ENCODE results near the gene FNDC3A.
A peak's percentile ranks its signal among the peaks of the same experiment; 100 is the strongest.
"Not testable (repeated sequence)": the region's sequence is repeated elsewhere in the genome, so short reads cannot be mapped to it uniquely, and the experiment has no call there.

FNDC3A gene

DNA sequence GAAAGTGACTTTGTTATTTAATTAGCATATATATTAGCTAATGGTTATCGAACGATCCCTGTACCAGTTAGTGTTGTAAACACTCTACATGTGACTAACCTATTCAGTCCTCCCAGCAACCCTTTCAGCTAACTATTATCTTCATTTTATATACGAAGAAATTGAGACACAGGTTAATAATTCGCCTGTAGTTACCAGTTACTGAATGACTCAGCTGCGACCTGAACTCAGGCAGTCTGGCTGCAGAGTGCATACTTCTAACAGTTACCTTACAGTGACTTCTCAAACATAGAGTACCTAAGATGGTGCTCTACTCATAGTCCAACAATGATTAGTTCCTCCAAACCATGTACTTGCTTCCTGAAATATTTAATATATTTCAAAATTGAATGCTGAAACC, 117.7 kb downstream of the FNDC3A start:
- DNase-seq: no peak

DNA sequence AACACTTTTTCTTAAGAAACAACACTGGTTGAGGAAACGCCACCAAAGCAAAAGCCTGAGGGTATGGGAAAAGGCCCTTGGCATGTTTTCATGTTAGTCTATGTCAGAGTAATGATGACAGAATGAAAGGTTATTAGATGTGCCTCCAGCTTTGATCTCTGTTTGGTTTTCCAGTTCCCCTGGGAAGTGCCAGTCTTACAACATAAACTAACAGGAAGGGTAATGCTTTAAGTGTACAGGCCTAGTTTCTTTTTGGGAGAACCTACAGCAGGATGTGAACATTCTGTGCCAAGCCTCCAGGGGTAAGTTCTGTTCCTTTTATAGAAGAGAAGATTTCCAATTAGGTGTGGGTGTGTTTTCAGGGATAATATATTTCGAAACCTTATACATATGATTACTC, 121.7 kb downstream of the FNDC3A start:
- no peak for DNase-seq

DNA sequence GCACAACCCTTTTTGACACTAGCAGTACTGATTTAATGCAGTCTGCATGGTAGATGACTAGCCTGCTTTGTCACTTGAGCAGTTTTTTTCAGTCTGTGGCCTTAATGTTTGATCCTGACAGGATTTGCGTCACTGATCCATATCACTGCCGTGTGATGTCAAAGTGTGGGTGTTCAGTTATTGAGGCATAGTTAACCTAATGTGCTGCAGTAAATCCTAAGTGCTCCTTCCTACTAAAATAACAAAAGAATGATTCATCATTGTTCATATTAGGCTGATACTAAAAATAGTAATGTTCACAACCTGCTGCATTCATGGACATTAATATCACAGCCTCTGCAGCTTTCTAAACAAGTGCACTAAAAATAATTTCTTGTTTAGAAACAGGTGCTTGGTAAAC, 122.5 kb downstream of the FNDC3A start:
- no peak for DNase-seq

DNA sequence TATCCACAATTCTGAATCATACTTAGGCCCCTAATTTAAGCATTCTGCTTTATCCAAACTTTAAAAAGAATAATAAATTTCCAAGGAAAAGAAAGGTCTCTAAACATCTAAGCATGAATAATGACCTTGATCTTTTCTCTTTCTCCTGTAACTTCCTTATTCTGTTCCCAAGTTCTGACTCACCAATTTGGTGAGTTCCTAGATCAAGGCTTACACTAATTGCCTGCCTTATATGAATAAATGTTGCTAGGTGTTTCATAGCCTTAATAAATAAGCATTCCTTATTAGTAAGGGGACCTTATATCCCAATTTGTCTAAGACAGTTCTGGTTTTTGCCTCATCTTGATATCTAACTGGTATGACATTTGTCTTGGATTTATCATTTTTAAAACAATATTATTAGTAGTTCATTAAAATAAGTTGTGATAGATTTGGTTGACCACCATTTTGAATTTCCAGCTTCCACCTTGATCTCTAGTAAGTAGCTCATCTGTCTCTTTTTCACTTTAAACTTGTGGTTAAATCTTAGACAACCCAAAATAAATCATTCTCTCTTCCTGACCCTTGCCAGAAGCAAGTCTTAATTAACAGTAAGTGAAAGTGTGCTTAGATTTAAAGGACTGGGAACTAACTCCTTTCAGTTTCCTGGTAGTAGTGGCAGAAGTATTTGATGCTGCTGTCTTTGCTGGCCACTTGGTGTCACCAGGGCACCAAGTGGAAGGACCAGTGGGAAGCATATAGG, 123.2 kb downstream of the FNDC3A start:
- DNase-seq: no peak

DNA sequence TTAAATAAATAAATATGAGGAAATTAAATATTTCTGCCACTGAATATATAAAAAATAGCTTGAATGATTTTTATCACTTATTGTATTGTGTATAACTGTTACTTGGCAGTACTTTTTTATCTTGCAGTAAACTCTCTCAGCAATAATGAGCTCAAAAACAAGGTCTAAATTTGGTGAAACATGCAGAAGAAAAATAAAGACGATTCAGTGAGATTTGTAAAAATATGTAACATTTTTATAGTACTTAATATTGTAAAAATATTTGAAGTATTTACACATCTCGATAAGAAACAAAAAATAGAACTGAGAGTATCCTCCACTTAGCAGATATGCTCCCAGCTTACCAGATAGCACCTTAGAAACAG, 123.8 kb downstream of the FNDC3A start:
- no peak for DNase-seq

DNA sequence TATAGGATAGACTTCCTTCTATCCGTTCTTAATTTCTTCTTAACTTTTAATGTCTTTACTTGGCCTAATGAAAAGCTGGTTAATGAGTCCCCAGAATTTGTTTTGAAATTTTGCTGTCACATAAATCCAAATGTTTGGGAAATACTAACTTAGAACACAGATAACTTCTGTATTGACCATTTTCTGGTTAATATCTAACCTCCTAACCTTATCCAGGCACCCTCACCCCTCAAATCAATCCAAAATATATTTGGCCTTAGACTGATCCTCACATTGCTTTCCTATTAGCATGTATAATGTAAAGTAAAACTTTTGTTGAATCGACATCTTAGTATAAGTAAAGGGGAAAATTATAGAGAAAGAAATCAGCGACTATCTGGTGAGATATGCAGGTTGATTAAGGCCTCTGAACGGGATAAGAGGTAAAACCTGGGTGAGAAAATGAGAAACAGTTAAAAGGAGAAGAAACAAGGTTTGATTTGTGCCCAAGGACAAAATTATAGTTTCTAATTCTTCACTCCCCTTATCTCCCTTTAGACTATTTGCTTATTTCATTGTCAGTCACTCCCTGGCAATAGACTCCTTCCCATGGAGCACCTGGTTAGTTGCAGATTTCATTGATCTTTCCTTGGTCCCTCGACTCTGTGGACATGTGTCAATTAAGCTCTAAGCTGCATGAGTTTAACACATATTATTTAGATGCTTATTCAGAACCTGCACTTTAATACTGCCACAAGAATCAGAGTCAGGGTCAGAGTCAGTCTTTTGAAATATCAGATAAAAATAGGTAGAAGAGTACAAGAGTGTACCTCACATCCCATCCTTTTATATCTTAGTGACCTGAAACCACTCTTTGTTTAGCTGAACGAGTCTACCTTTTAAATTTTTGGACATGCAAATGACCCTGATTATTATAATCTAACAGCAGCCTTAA, 125.2 kb downstream of the FNDC3A start:
- DNase-seq: no peak

DNA sequence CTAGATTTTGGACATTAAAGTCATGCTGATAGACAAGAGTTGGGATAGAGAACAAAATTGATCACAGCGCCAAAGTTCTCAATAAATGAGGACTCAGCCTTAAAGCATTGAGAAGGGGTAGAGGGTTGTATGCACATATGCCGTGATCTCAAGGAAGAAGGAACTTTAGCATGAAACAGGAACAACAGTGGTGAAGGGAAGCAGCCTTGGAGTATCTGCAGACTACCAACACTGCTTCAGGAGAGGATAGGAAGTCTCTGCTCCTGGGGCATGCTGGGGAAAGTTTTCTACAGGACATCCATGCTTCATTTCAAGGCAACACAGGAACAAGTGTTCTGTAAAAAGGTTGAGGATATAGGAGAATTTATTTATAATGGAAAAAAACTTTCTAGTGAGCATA, 132.5 kb downstream of the FNDC3A start:
- no peak for DNase-seq

DNA sequence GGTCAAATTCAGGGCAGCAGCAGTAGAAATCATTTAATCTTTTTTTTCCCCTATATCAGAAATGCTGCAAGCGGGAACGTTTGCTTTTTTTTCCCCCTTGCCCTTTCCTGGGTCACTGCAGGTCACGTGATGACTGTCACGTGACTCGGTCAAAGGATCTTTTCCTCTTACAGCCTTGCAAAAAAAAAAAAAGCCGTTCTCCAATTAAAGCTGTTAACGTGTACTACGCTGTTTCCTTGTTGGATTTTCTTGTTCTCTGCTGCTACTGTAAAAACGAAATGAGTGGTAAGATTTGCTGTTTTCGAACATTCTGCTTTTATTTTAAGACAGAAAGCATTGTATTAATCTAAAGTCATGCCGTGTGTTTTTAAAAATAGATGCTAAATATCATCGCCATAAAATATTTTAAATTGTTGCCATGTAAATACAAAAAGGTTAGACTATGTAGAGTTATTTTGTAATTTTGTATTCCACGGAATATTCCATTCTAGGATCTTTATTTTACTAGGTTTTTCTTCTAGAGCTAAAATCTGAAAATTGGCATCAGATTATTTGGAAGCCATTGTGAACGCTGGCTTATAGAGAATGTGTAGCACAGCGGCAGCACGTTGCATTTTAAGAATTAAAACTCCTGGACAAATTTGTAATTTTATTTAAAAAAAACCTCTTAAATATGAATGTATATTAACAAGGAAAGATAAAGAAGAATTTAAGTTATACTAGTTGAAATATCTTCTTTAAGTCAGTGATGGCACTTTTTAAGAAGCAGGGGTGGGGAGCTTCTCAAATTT, 134.6 kb downstream of the FNDC3A start:
- peak; percentile 78 for DNase-seq

DNA sequence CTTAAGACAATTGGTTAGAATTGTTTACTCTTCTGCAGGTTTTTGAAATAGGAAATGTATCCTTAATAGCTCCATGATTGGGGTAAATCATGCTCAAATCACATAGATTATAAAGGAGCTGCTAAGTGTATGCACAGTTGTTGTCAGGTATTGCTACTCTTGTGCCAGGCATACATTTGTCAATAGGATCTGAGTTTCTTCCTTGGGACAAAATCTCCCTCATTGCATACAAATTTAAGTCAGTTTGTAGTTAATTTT, 135.1 kb downstream of the FNDC3A start:
- DNase-seq: no peak

DNA sequence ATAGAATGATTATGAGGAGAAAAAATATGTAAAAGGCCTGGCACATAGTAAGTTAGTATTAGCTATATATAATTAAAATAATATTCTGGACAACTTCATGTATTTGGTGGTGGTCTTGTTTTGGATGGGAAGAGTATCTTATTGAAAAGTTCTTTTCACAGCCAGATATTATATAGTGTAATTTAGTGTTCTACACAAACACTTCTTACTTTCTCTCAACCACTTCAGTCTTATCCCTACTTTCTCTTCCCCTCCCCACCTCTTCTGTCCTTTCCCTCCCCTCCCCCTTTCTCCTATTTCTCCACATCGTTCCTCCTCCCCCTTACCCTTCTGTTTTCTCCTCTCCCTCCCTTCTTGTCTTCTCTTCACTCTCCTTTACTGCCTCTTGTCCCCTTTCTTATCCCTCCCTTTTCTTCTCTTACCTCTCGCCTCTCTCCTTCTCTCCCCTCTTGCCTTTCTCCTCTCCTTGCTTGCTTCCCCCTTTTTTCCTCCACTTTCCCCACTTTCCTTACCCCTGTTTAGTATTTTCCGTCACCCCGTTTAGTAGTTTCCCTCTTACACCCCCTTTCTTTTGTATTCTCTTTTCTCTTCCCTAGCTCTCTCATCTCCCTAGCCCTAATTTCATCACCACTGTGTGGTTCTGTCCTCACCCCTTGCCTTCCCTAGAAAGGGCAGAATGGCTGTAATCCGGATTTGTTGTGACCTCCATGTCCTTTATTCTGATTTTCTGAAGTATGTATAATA, 137.2 kb downstream of the FNDC3A start:
- no peak for DNase-seq

DNA sequence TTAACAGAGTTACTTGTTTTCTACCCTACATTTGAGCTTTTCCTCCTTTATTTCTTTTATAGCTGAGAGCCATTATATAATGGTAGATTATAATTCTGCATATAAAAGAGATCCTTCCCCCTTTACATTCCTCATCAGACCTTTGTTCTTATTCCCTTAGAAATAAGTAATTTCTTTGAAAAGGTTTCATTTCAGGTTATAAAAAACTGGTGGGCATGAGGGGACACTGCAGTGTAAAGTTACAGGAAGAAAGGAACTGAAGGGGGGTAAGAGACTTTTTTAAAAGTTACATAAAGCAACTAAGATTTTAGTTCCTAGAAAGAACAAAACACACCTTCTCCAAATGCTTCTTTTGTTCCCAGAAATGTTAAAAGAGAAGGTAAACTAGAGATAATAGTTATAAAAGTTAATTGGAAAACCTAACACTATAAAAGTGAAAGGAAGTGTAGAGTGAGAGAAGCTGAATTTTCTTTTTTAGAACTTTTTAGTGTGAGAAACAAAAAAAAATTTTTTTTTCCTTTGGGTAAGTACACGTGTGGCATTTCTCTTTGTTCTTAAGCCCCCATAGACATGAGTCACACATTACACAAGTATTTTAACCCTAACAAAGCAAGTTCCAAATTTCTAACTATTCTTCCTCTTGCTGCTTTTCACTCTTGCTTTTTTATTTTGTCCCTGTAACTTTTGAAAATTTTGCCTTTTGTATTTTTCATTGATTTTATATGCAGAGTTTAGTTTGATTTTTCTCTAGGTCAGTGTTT, 138.0 kb downstream of the FNDC3A start:
- no peak for DNase-seq

DNA sequence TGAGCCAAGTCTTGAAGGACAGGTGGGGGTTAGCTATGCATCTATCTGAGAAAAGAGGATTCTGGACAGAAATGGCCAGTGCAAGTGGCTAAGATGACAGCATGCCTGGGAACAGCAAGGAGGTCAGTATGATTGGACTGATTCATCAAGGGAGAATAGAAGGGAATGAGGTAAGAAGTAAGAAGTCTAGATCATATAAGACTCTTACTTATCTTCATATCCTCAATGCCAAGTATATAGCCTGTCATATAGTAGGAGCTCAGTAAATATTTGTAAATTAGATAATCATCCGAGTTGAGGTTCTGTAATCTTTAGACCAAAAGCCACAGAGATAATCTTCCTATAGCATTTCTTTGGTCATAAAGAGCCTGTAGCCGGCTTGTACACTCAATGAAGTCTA, 141.2 kb downstream of the FNDC3A start:
- DNase-seq: no peak

DNA sequence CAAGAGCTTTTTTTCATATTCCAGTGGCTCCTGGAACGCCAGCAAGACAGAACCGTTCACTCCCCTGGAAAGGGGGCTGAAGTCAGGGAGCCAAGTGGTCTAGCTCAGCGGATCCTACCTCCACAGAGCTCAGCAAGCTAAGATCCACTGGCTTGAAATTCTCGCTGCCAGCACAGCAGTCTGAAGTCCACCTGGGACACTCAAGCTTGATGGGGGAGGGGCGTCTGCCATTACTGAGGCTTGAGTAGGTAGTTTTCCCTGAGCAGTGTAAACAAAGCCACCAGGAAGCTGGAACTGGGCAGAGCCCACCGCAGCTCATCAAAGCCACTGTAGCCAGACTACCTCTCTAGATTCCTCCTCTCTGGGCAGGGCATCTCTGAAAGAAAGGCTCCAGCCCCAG, 142.7 kb downstream of the FNDC3A start:
- DNase-seq: not testable (repeated sequence)

DNA sequence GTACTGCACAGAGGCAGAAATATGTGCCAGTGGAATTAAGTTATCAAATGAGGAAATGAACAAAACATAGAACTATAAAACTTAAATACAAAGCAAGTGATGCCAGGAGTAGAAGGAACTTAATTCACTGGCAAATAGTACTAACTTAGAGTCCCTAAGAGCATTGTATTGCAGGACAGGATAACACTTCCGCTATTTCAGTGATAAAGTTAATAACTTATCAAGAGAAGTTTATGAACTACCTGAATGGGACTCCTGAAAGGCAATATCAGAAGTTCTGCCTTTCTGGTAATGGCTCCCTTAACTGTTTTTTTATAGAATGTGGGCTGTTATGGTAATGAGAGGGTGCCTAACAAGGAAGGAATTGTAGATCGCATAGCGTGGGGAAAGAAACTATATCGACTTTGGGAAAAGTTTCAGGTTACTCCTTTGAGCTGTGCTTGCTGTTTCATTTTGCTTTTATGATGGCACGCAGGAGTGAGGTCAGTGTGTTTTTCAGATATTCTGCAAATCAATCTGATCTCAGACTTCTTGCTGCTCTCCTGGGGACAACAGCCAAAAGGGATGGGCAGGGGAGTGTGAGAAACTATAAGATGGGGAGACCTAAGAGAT, 149.1 kb downstream of the FNDC3A start:
- no peak for DNase-seq

DNA sequence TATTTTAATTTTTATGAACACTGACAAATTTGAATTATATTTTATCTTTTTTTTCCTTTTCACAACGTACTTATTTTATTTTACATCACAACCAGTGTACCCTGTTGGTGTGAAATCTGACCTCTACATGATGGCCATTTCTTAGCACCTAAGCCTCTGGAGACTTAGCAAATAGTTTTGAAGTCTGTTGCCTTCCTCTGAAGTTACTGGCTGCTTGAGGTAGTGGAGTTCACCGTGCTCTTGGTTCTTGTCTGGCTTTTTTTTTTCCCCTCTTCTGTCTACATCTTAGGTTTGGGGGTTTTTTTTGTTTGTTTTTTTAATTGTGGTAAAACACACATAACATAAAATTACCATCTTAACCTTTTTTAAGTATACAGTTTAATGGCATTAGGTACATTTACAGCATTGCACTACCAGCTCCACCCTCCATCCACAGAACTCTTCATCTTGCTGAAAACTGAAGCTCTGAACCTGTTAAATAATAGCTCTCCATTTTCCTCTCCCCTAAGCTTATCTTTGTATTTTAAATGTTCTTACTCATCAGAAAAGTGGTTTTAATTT, 150.3 kb downstream of the FNDC3A start:
- DNase-seq: no peak

DNA sequence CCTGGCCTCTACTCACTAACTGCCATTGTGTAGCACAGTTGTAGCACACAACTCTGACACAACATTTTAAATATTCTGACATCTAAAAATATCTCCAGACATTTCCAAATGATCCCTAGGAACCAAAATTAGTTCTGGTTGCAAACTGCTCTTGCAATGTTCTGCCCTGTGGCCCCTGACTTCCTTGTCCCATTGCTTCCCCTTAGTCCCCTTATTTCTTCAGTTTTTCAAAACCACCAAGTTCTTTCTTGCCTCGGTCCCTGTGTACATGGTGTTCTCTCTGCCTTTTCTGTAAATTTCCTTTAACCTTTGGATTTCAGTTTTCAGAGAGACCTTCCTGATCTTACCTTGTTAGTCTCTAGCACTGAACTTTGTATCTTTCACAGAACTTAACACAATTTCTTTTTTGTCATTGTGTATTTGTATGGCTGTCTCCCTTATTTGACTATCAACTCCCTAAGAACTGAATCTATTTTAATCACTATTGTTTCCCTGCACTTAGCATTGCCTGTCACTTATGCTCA, 156.8 kb downstream of the FNDC3A start:
- no peak for DNase-seq

DNA sequence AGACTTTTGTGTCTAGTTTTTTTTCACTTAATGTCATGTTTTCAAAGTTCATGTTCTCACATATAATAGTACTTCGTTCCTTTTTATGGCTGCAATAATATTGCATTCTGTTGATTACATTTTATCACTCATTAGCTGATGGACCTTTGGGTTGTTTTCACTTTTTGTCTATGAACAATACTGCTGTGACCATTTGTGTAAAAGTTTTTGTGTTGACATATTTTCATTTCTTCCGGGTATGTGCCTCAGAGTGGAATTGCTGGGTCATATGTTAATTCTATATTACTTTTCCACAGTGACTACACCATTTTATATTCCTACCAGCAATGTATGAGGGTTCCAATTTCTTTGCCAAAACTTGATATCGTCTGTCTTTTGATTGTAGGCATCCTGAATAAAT, 158.6 kb downstream of the FNDC3A start:
- no peak for DNase-seq

DNA sequence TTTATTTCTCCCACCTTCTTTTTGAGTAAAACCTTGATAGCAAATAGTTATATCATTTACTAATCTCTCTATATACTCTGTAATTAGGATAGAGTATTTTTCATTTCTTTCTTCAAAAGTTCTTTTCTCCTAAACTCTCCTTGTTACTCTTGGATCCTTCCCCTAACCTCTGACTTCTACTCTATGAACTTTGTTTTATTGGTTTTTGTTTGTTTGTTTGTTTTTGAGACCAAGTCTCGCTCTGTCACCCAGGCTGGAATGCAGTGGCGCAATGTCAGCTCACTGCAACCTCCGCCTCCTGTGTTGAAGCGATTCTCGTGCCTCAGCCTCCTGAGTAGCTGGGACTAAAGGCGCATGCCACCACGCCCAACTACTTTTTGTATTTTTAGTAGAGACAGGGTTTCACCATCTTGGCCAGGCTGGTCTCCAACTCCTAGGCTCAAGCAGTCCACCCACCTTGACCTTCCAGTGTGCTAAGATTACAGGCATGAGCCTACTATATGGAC, 161.5 kb downstream of the FNDC3A start:
- DNase-seq: not testable (repeated sequence)

DNA sequence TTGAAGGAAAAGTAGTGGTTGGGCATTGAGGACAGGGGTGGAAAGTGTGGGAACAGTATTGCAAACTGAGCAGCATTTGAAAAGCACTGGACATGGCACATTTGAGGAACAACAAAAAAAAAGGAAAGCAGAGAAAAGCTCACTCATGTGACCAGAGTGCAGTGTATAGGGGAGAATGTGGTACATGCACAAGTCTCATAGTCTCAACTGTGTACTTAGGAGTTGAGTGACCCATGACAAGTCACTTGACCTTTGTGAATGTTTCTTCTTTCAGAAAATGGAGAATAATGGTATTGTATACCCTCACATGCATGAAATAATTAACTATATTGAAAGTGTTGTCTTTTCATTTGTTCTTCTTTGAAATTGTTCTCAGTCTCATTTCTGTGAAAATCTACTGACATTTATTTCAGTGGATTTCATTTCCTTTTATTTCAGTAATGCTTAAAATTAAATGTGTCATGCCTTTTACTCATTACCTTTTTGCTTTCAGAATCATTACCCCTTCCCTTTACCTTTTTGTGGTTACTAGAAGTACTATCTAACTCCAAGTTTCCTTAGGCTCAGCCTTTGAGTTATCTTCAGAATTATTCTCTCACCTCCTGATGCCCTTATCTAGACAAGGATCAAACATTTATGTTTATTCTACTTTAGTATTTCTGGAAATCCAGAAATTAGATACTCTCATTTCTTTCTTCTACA, 165.3 kb downstream of the FNDC3A start:
- DNase-seq: no peak

DNA sequence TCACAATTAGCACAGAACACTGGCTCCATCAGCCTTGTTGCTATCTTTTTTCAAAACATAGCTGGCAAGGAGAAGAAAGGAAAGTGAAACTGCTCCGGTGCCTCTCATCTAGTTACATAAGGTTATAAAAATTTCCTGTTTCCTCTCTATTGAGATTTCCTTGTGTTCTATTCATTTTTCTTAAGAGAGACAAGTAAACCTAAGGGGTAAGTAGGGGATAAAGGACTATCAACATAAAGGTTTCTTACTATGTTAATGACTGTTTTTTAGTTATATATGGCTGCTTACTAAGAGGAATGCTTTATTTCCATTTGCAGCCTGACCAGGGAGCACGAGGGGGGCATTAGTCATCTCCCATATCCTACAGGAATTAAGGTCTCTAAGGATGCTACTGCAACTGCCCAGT, 171.2 kb downstream of the FNDC3A start:
- no peak for DNase-seq
